Neuronal stem cell (in vitro differentiated cells): ENCODE measurements around the gene DPP9.

Experiments used
- DNase-seq: peaks from one replicate; pipeline ENCODE4 v3.0.0-alpha.2; 2013; ENCODE audit warnings: low spot score
- H2AFZ ChIP-seq: one replicate; pipeline ENCODE4 v1.6.1; 2013; ENCODE audit warnings: mild to moderate bottlenecking, low read length, inconsistent platforms
- H2AK5ac ChIP-seq: 2 replicates; pipeline ENCODE4 v1.6.1; 2013; ENCODE audit warnings: low read depth, mild to moderate bottlenecking, inconsistent platforms, low read length, moderate library complexity, mixed read lengths
- H2BK120ac ChIP-seq: 2 replicates; pipeline ENCODE4 v1.6.1; 2013; ENCODE audit warnings: low read depth, mild to moderate bottlenecking, inconsistent platforms, low read length, moderate library complexity, mixed read lengths
- H2BK12ac ChIP-seq: one replicate; pipeline ENCODE4 v1.6.1; 2013; ENCODE audit warnings: low read length, inconsistent platforms
- H2BK15ac ChIP-seq: 2 replicates; pipeline ENCODE4 v1.6.1; 2013; ENCODE audit warnings: mild to moderate bottlenecking, low read length, inconsistent platforms, mixed read lengths
- H2BK5ac ChIP-seq: one replicate; pipeline ENCODE4 v1.6.1; 2013; ENCODE audit warnings: inconsistent platforms, mild to moderate bottlenecking, low read length, moderate library complexity
- H3K14ac ChIP-seq: one replicate; pipeline ENCODE4 v1.6.1; 2013; ENCODE audit warnings: low read length, inconsistent platforms
- H3K18ac ChIP-seq: 2 replicates; pipeline ENCODE4 v1.6.1; 2013; ENCODE audit warnings: low read length, inconsistent platforms
- H3K23ac ChIP-seq: 2 replicates; pipeline ENCODE4 v1.6.1; 2013; ENCODE audit warnings: low read depth, mild to moderate bottlenecking, mixed read lengths, low read length, inconsistent platforms; ENCODE audit not compliant: poor library complexity
- H3K27ac ChIP-seq: replicated peaks from 3 replicates; pipeline ENCODE4 v1.5.1; 2013; ENCODE audit warnings: low read length, inconsistent platforms
- H3K27me3 ChIP-seq, 3 experiments: 2 replicates each; pipeline ENCODE4 v1.6.1; 2013; ENCODE audit warnings: low read length in 3 of 3, mild to moderate bottlenecking in 2 of 3, inconsistent platforms in 1 of 3, low read depth in 1 of 3, mixed read lengths in 1 of 3, moderate library complexity in 1 of 3; ENCODE audit not compliant: control insufficient read depth in 3 of 3, insufficient read depth in 3 of 3
- H3K36me3 ChIP-seq, 2 donors: replicated peaks in 1 of 2; 2 replicates each; pipeline ENCODE4 v1.6.1; 2013; ENCODE audit warnings: low read length in 2 of 2; ENCODE audit not compliant: control insufficient read depth in 2 of 2, insufficient read depth in 2 of 2
- H3K4ac ChIP-seq: 2 replicates; pipeline ENCODE4 v1.6.1; 2013; ENCODE audit warnings: inconsistent platforms, mild to moderate bottlenecking, low read length, moderate library complexity
- H3K4me1 ChIP-seq, 2 donors: 1 replicate in 1 of 2; 2 replicates in 1 of 2; pipeline ENCODE4 v1.6.1; 2013; ENCODE audit warnings: low read length in 2 of 2, low read depth in 1 of 2; ENCODE audit not compliant: control insufficient read depth in 2 of 2, insufficient read depth in 1 of 2
- H3K4me2 ChIP-seq: one replicate; pipeline ENCODE4 v1.6.1; 2013; ENCODE audit warnings: mild to moderate bottlenecking, low read length, inconsistent platforms; ENCODE audit not compliant: insufficient read depth, poor library complexity, severe bottlenecking
- H3K4me3 ChIP-seq, 2 donors: 2 replicates each; pipeline ENCODE4 v1.5.1; 2013; ENCODE audit warnings: low read length in 2 of 2, mild to moderate bottlenecking in 2 of 2, inconsistent platforms in 1 of 2, moderate library complexity in 1 of 2
- H3K79me1 ChIP-seq: one replicate; pipeline ENCODE4 v1.6.1; 2013; ENCODE audit warnings: low read depth, mild to moderate bottlenecking, inconsistent platforms, low read length, moderate library complexity
- H3K9ac ChIP-seq: one replicate; pipeline ENCODE4 v1.6.1; 2013; ENCODE audit warnings: mild to moderate bottlenecking, low read depth, low read length, inconsistent platforms; ENCODE audit not compliant: poor library complexity
- H3K9me3 ChIP-seq, 2 donors: replicated peaks in 1 of 2; 2 replicates each; pipeline versions ENCODE3 to v1.6.1; 2013; ENCODE audit warnings: low read length in 2 of 2, mild to moderate bottlenecking in 2 of 2, inconsistent platforms in 1 of 2, low read depth in 1 of 2, mixed read lengths in 1 of 2, moderate library complexity in 1 of 2; ENCODE audit not compliant: control insufficient read depth in 2 of 2, insufficient read depth in 1 of 2
- H4K8ac ChIP-seq: one replicate; pipeline ENCODE4 v1.6.1; 2013; ENCODE audit warnings: low read depth, mild to moderate bottlenecking, inconsistent platforms, low read length, moderate library complexity
- H4K91ac ChIP-seq: one replicate; pipeline ENCODE4 v1.6.1; 2013; ENCODE audit warnings: low read length, low read depth, mild to moderate bottlenecking, inconsistent platforms; ENCODE audit not compliant: poor library complexity
- WGBS, 2 donors: extraction: QIAGEN DNeasy Blood & Tissue Kit; methylation state at CpG; one replicate each; pipeline ENCODE4 v1.1.7; 2013; ENCODE audit warnings: missing lambda C conversion rate in 2 of 2, mixed read lengths in 1 of 2; ENCODE audit not compliant: insufficient read length in 2 of 2, insufficient replicate concordance in 1 of 2; ENCODE audit errors: extremely low coverage in 2 of 2; 5-methylcytosine and 5-hydroxymethylcytosine counted together

DPP9 gene

DNA sequence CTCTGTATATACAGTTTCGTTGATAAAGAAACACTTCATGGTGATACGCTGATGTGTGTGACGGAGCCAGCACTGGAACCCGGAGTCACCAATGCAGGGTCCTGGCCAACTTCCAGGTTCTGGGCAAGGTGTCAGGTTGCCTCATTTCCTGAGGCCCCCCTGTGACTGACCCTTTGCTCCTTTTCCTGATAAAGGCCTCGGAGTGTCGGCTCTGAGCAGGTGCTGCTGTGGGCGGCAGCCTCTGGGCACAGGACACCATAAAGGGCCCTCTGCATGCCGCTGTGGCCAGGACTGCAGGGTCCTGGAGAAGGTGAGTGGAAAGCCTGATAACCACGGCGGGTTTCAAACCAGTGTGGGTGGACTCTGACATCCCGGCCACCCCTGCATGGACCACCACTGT is 36.2 kb downstream of the DPP9 start:
- Histone ChIP-seq H3K36me3 (peaks cover 36 to 79% of the 10 kb centered on the region in 2 donors), H4K91ac (no peak overlapping the region)
- no CpG with 5 or more reads among the region's 11 CpGs for WGBS, 2 donors

DNA sequence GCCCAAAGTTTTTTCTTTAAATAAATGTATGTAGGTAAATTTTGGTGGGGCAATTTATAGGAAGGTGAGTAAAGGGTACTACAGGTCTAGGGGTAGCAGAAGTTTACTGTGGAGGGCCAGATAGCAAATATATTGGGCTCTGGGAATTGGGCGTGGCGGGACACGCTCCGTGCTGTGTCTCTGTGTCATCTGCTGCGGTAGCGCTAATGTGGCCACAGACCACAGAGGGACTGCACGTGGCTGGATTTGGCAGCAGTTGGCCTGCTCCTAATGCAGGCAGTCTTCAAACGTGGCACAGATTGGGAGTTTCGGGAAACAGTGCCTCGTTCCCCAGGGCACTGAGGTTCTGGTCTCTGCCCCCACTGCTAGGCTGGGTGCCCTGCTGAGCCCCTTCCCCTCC is 36.9 kb downstream of the DPP9 start:
- no peak for DNase-seq
- H2AK5ac ChIP-seq: no peak overlapping the region
- H2BK12ac ChIP-seq: peak overlapping the region; percentile 66
- no peak overlapping the region for H3K27ac ChIP-seq
- WGBS, 2 donors: no CpG with 5 or more reads among the region's 10 CpGs
- no peak overlapping the region for H2BK15ac ChIP-seq
- no peak overlapping the region for H3K4me2 ChIP-seq
- H3K4me1 ChIP-seq: no peaks in the 10 kb centered on the region
- no peaks in the 10 kb centered on the region for H3K9me3 ChIP-seq
- no peak overlapping the region for H3K18ac ChIP-seq
- no peak overlapping the region for H4K8ac ChIP-seq
- no peak overlapping the region for H2BK5ac ChIP-seq
- no peak overlapping the region for H3K4me3 ChIP-seq
- peak overlapping the region; percentile 63 for H3K14ac ChIP-seq
- no peak overlapping the region for H4K91ac ChIP-seq
- no peak overlapping the region for H3K23ac ChIP-seq
- no peak overlapping the region for H2AFZ ChIP-seq
- H3K27me3 ChIP-seq: no peaks in the 10 kb centered on the region
- H3K4ac ChIP-seq: no peak overlapping the region
- H3K79me1 ChIP-seq: peaks cover 4% of the 10 kb centered on the region
- no peak overlapping the region for H2BK120ac ChIP-seq
- no peak overlapping the region for H3K9ac ChIP-seq
- peaks cover 31 to 77% of the 10 kb centered on the region in 2 donors for H3K36me3 ChIP-seq

More for the DNA sequence above, 36.2 kb downstream of the DPP9 start:
- H2BK120ac ChIP-seq: no peak overlapping the region
- no peak overlapping the region for H3K4me3 ChIP-seq
- no peaks in the 10 kb centered on the region for H3K4me1 ChIP-seq
- H2AFZ ChIP-seq: no peak overlapping the region
- no peak overlapping the region for H3K9ac ChIP-seq
- no peak overlapping the region for H4K8ac ChIP-seq
- no peak overlapping the region for H3K23ac ChIP-seq
- no peak overlapping the region for H3K18ac ChIP-seq
- DNase-seq: no peak
- no peak overlapping the region for H3K4me2 ChIP-seq
- no peak overlapping the region for H3K14ac ChIP-seq
- no peak overlapping the region for H2BK12ac ChIP-seq
- no peak overlapping the region for H2BK5ac ChIP-seq
- H2AK5ac ChIP-seq: no peak overlapping the region
- H3K4ac ChIP-seq: no peak overlapping the region
- peaks cover 4% of the 10 kb centered on the region for H3K79me1 ChIP-seq
- H3K27ac ChIP-seq: no peak overlapping the region
- no peaks in the 10 kb centered on the region for H3K9me3 ChIP-seq
- no peak overlapping the region for H2BK15ac ChIP-seq
- no peaks in the 10 kb centered on the region for H3K27me3 ChIP-seq

DNA sequence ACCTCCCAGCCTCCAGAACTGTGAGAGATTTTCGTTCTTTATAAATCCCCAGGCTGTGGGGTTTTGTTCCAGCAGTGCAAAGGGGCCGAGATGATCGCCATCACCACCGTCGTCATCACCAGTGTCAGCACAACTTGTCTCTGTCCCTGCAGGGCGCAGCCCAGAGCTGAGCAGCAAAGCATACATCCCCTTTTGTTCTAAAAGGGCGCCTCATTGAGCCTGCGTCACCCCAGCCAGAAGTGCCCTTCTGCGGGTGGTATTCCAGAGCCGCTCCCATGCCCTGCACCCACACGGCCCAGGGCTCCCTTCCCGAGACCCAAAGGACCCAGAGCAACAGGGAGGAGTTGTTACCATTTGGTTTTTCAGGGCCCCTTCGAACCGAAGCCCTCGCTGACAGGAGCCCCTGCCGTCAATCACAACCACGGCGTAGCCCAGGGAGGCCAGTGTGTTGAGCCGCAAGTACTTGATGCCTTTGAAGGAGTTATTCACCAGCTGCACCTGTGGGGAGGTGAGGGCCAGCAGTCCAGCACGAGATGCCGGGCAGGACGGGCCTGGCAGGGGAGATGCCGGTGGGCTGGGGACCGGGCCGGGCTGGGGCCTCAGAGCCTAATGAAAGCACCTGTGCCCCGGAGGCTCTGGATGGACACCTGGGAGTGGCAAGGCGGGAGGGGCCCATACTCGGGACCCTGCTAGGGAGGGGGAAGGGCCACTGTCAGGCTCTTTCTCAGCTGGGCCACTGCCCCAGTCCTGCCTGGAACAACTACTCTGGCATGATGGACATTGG is 39.1 kb downstream of the DPP9 start:
- H2AK5ac ChIP-seq: no peak overlapping the region
- no peak overlapping the region for H4K91ac ChIP-seq
- peak overlapping the region; percentile 24 for H2BK5ac ChIP-seq
- no peak overlapping the region for H3K14ac ChIP-seq
- H3K9me3 ChIP-seq: no peaks in the 10 kb centered on the region
- H3K4ac ChIP-seq: no peak overlapping the region
- H3K36me3 ChIP-seq: peaks cover 20 to 77% of the 10 kb centered on the region in 2 donors
- no peak overlapping the region for H3K27ac ChIP-seq
- H2BK12ac ChIP-seq: peak overlapping the region; percentile 10
- no peaks in the 10 kb centered on the region for H3K4me1 ChIP-seq
- no peak overlapping the region for H4K8ac ChIP-seq
- no peak overlapping the region for H3K18ac ChIP-seq
- no peak overlapping the region for H2BK120ac ChIP-seq
- no peak overlapping the region for H2BK15ac ChIP-seq
- H2AFZ ChIP-seq: no peak overlapping the region
- peaks cover 2% of the 10 kb centered on the region for H3K79me1 ChIP-seq
- H3K27me3 ChIP-seq: no peaks in the 10 kb centered on the region
- no peak overlapping the region for H3K4me3 ChIP-seq
- no peak overlapping the region for H3K4me2 ChIP-seq
- DNase-seq: no peak
- WGBS, 2 donors: no CpG with 5 or more reads among the region's 28 CpGs
- no peak overlapping the region for H3K23ac ChIP-seq
- peak overlapping the region; percentile 44 for H3K9ac ChIP-seq

DNA sequence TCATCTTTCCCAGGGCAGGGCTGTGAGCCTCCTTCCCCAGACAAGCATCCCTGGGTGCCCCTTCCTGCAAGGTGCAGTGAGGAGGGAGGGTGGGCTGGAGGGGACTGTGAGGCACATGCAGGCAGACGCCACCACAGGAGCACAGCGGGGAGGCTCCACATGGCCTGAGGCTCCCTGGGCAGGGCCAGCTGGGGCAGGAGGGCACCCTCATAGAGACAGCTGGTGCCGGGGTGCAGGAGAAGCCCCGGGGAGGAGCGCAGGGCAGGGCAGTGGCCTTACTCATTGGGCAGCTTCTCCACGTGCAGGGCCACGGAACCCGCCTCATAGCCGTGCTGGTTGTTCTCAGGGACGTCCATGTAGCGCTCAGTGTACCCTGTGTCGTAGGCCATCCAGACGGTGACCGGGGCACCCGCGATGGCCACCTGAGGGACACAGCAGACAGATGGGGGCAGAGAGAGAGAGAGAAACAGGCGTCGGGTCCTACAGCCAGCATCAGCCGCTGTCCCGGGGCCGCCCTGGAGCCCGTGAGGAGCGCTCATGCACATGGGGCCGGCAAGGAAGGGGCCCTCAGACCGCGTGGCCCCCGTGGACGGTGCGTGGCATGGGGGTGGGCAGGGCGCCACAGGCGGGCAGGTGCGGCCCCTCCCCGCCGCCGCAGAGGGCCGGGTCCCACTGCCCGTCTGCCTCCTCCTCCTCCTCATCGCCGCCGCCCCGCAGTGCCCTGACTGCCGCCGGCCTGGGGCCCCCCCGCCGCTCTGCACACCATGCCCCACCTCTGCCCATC is 41.0 kb downstream of the DPP9 start:
- Histone ChIP-seq H3K36me3 (peaks cover 10 to 70% of the 10 kb centered on the region in 2 donors), H2BK12ac (no peak overlapping the region), H3K9ac (no peak overlapping the region), H3K27me3 (no peaks in the 10 kb centered on the region), H3K27ac (no peak overlapping the region), H3K9me3 (no peaks in the 10 kb centered on the region), H2BK120ac (no peak overlapping the region), H4K91ac (no peak overlapping the region), H3K4me3 (no peak overlapping the region), H3K4me1 (no peaks in the 10 kb centered on the region), H2AFZ (no peak overlapping the region), H3K4me2 (no peak overlapping the region), H2BK15ac (no peak overlapping the region), H3K18ac (no peak overlapping the region), H3K4ac (no peak overlapping the region), H3K23ac (peak overlapping the region; percentile 17), H4K8ac (no peak overlapping the region), H2BK5ac (no peak overlapping the region), H2AK5ac (peak overlapping the region; percentile 10), H3K79me1 (peaks cover 2% of the 10 kb centered on the region), H3K14ac (no peak overlapping the region)
- DNase-seq: no peak
- no CpG with 5 or more reads among the region's 45 CpGs for WGBS, 2 donors
